ENCODE results near the gene TAX1BP3. TPM values are rescaled to one million over a fixed set of nuclear protein-coding genes. Genes with fewer than 3 reads are reported as not detected.
"Not testable (repeated sequence)": the region's sequence is repeated elsewhere in the genome, so short reads cannot be mapped to it uniquely, and the experiment has no call there.

Gene TAX1BP3
- 100 to 1,000 TPM in 1 of 3 donors, 10 to 100 TPM in 2; 88.5 to 113 (median 90.6) TPM for polyA plus RNA-seq (ENCODE audit: insufficient read length in 3 of 3)
- long read RNA-seq, donor 1, transcript TAX1BP3-201 (4 exons, 1,377 nt) = major isoform, 12 of 14 reads
- long read RNA-seq, donor 1, partial matches to known transcripts = 0 of 14 reads
- long read RNA-seq, donor 1, other reads (novel, unspliced or antisense) = 0 of 14 reads
- long read RNA-seq, donor 2, transcript TAX1BP3-201 (4 exons, 1,377 nt) = major isoform, 11 of 21 reads
- long read RNA-seq, donor 2, partial matches to known transcripts = 0 of 21 reads
- long read RNA-seq, donor 2, other reads (novel, unspliced or antisense) = 10 of 21 reads
- long read RNA-seq, donor 3, transcript TAX1BP3-201 (4 exons, 1,377 nt) = major isoform, 65 of 85 reads
- long read RNA-seq, donor 3, partial matches to known transcripts = 0 of 85 reads
- long read RNA-seq, donor 3, other reads (novel, unspliced or antisense) = 19 of 85 reads
- long read RNA-seq, donor 4, transcript TAX1BP3-201 (4 exons, 1,377 nt) = major isoform, 36 of 48 reads
- long read RNA-seq, donor 4, partial matches to known transcripts = 0 of 48 reads
- long read RNA-seq, donor 4, other reads (novel, unspliced or antisense) = 12 of 48 reads
- long read RNA-seq, donor 5 = 0 reads
- long read RNA-seq, donor 6, transcript TAX1BP3-201 (4 exons, 1,377 nt) = major isoform, 17 of 33 reads
- long read RNA-seq, donor 6, partial matches to known transcripts = 0 of 33 reads
- long read RNA-seq, donor 6, other reads (novel, unspliced or antisense) = 15 of 33 reads
- long read RNA-seq, donor 7, transcript TAX1BP3-201 (4 exons, 1,377 nt) = major isoform, 51 of 59 reads
- long read RNA-seq, donor 7, partial matches to known transcripts = 7 of 59 reads
- long read RNA-seq, donor 7, other reads (novel, unspliced or antisense) = 0 of 59 reads
- long read RNA-seq, donor 8 = 0 reads
- long read RNA-seq, donor 9, transcript TAX1BP3-201 (4 exons, 1,377 nt) = major isoform, 43 of 44 reads
- long read RNA-seq, donor 9, partial matches to known transcripts = 0 of 44 reads
- long read RNA-seq, donor 9, other reads (novel, unspliced or antisense) = 0 of 44 reads
- long read RNA-seq, donor 10, transcript TAX1BP3-201 (4 exons, 1,377 nt) = major isoform, 17 of 38 reads
- long read RNA-seq, donor 10, partial matches to known transcripts = 0 of 38 reads
- long read RNA-seq, donor 10, other reads (novel, unspliced or antisense) = 20 of 38 reads
- long read RNA-seq, donor 11, transcript TAX1BP3-201 (4 exons, 1,377 nt) = major isoform, 34 of 36 reads
- long read RNA-seq, donor 11, partial matches to known transcripts = 0 of 36 reads
- long read RNA-seq, donor 11, other reads (novel, unspliced or antisense) = 0 of 36 reads
- long read RNA-seq, donor 12, partial matches to known transcripts = 0 of 4 reads
- long read RNA-seq, donor 12, other reads (novel, unspliced or antisense) = 0 of 4 reads
- long read RNA-seq, donor 13 = 0 reads
- long read RNA-seq, donor 14, transcript TAX1BP3-201 (4 exons, 1,377 nt) = major isoform, 27 of 38 reads
- long read RNA-seq, donor 14, partial matches to known transcripts = 0 of 38 reads
- long read RNA-seq, donor 14, other reads (novel, unspliced or antisense) = 8 of 38 reads
- long read RNA-seq, donor 15, transcript TAX1BP3-201 (4 exons, 1,377 nt) = major isoform, 27 of 36 reads
- long read RNA-seq, donor 15, partial matches to known transcripts = 0 of 36 reads
- long read RNA-seq, donor 15, other reads (novel, unspliced or antisense) = 8 of 36 reads
- long read RNA-seq, donor 16, transcript TAX1BP3-201 (4 exons, 1,377 nt) = major isoform, 83 of 105 reads
- long read RNA-seq, donor 16, partial matches to known transcripts = 0 of 105 reads
- long read RNA-seq, donor 16, other reads (novel, unspliced or antisense) = 20 of 105 reads

DNA sequence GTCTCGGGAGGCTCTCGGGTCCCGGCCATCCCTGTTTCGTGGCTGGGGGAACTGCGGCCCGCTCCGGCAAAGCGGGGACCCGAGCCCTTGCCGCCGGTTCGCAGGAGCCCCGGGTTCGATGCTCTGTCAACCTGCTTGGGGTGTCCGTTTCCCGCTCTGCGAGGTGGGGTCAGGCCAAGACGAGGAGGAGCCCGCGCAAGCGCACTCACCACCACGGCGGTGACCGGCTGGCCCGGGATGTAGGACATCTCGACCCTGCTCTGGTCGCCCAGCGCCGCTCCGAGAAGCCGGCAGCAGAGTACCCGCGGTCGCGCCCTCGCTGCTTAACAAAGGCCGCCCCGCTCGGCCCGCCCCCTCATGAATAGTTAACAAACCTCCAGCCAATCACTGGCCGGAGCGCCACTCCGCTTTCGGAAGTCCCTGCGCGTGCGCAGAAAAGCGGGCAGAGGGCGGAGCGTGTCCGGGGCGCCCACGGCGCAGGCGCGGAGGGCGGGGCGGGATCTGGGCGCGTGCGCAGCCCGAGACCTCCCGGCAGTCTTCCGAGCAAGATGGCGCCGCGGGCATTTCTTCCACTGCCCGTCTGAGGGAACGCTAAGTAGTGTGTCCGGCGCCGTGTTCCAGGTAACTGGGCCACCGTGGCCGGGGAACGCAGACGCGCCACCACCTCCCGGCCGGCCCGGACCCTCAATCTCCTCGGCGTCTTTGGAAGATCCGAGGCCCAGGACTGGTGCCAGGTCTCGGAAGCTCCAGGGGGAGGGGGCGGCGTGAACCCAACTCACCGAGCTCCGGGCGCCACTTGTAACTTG is at the start of gene TAX1BP3, which contains the start of gene EMC6:
TAX1BP3 (minus strand) TSS at position 300 of the 806 bp plus-strand sequence; CDS start at position 248, 52 bp downstream.
EMC6 (plus strand) TSS at position 534 of the 806 bp plus-strand sequence. CDS start 335 bp downstream, outside the sequence.
- peak; percentile 91 to 99 (median 98) for DNase-seq (ENCODE audit: extremely low read depth in 1 of 11, low read depth in 9 of 11, low spot score in 4 of 11)

DNA sequence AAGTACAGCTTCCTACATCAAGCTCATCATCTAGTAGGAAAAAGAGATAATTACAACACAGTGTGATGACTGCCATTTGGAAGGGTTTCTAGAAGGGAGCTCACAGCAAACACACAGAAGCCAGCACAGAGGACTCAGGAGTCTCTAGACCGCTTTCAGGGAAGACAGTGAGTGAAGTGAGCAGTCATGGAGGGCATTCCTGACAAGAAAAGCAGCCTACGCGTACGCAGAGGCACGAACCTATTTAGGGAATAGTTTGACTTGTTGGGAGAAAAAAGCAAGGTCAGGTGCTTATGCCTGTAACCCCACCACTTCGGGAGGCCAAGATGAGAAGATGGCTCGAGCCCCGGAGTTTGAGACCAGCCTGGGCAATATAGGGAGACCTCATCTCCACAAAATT is 46.9 kb upstream of the TAX1BP3 start:
- no peak for DNase-seq (ENCODE audit: extremely low read depth in 1 of 11, low read depth in 9 of 11, low spot score in 4 of 11)

DNA sequence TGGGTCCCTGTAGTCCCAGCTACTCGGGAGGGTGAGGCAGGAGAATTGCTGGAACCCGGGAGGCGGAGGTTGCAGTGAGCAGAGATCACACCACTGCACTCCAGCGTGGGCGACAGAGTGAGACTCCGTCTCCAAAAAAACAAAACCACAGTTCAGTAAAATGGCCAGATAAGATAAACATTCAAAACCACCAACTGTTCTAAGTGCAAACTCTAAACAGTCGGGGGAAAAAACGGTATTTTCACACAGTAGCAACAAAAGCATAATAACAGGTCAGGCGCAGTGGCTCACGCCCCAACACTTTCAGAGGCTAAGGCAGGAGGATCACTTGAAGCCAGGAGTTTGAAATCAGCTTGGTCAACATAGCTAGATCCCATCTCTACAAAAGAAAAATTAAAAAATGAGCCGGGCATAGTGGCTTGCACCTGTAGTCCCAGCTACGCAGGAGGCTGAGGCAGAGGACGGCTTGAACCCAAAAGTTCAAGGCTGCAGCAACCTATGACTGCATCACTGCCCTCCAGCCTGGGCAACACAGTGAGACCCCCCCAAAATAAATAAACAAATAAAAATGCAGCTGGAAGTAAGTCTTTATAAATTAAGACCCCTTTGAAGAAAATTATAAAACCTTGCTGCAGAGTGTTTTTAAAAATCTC is 44.6 kb upstream of the TAX1BP3 start:
- DNase-seq (ENCODE audit: extremely low read depth in 1 of 11, low read depth in 9 of 11, low spot score in 4 of 11) = no peak

DNA sequence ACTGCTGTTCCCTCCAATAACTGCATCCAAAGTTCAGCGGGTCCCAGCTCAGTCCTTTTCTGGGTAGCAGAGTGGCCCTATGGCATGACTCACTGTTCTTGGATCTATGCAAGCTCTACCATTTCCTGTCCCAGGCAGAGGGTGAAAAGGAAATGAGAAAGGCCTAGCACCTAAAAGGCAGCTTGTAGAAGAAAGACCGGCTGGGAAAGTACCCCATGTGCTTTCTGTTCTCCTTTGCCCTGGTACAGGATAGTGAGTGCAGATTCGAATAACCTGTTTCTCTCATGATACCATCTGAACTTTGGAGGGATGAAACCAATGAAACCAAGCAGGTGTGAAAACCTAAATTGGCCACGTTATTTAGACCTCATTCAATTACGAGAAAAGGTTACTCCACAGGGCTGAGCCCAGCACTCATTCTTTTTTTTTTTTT is 42.6 kb upstream of the TAX1BP3 start:
- no peak for DNase-seq (ENCODE audit: extremely low read depth in 1 of 11, low read depth in 9 of 11, low spot score in 4 of 11)

- DNase-seq (ENCODE audit: extremely low read depth in 1 of 11, low read depth in 9 of 11, low spot score in 4 of 11) = no peak
Measured at GRCh38 chr17:3708366-3708765, 40.0 kb upstream of the TAX1BP3 start.

GRCh38 chr17:3705718-3705984 is 37.3 kb upstream of the TAX1BP3 start:
- not testable (repeated sequence) for DNase-seq (ENCODE audit: extremely low read depth in 1 of 11, low read depth in 9 of 11, low spot score in 4 of 11)

GRCh38 chr17:3704931-3705717 is 36.7 kb upstream of the TAX1BP3 start:
- no peak for DNase-seq (ENCODE audit: extremely low read depth in 1 of 11, low read depth in 9 of 11, low spot score in 4 of 11)

- DNase-seq (ENCODE audit: extremely low read depth in 1 of 11, low read depth in 9 of 11, low spot score in 4 of 11) = not testable (repeated sequence)
Measured at GRCh38 chr17:3702041-3702539, 33.7 kb upstream of the TAX1BP3 start.

DNA sequence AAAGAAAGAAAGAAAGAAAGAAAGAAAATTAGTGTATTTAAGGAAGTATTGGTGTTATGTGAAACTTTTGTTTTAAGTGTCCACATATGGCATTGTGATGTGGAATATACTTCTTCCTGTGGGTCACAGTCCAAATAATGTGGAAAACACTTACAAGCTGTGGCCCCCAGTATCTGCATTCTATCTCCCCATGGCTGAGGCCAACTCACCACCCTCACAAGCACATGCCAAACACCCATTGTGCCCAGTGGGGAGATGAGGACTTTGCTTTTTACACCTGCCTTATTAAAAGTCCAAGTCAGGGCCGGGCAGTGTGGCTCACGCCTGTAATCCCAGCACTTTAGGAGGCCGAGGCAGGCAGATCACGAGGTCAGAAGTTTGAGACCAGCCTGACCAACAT is 31.6 kb upstream of the TAX1BP3 start:
- no peak for DNase-seq (ENCODE audit: extremely low read depth in 1 of 11, low read depth in 9 of 11, low spot score in 4 of 11)

GRCh38 chr17:3698139-3698538 is 29.8 kb upstream of the TAX1BP3 start:
- no peak for DNase-seq (ENCODE audit: extremely low read depth in 1 of 11, low read depth in 9 of 11, low spot score in 4 of 11)

DNA sequence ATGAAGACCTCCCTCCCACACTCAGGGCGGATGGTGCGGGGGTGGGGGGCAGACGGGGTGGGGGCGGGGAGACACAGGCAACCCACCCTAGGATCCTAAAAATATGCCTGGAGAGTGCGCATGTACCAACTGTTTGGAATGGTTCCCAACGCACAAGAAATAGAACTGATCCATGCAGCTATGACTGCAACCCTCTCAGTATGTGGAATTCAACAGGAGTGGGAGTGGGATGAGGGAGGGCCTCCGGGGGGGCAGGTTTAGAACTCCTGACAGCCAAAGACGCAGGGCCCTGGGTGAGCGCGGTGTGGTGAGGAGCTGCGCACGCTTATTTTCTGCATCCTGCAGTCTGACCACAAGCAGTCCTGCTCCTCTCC is 28.7 kb upstream of the TAX1BP3 start:
- DNase-seq (ENCODE audit: extremely low read depth in 1 of 11, low read depth in 9 of 11, low spot score in 4 of 11) = no peak

DNA sequence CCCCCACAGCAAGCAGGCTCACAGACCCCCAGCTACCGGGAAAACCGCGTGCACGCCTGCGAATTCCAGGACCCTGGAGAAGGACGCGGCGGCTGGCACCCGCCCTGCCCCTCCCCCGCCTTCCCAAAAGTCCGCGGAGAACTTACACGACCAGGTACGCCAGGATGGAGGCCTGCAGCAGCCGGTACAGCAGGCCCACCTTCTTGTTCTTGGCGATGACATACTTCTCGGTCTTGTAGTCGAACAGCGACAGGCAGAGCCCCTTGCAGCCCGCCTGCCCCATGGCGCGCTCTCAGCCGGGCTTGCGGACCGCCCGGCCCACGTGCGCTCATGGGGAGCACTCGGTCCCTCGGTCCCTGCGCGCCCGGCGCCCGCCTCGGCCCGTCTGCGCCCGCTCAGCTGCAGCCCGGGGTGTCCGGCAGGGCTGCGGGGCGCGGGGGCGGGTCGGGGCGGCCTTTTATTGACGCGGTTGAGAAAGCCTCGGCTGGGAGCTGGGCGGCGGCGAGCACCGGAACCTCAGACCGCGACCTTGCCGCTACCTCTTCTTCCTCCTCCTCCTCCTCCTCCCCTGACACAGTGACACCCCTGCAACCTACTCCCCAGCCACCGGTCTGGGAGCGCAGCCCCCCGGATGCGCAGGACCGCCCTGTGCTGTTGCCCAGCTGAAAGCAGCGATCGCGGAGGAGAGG is 27.5 kb upstream of the TAX1BP3 start, which contains the start of gene P2RX5:
P2RX5 (minus strand) TSS at position 433 of the 689 bp plus-strand sequence; CDS start at position 283, 150 bp downstream.
- peak in 2 of 11 donors; percentile 24 to 37 for DNase-seq (ENCODE audit: extremely low read depth in 1 of 11, low read depth in 9 of 11, low spot score in 4 of 11)

- DNase-seq (ENCODE audit: extremely low read depth in 1 of 11, low read depth in 9 of 11, low spot score in 4 of 11) = no peak
Measured at GRCh38 chr17:3695129-3695722, 26.8 kb upstream of the TAX1BP3 start.

DNA sequence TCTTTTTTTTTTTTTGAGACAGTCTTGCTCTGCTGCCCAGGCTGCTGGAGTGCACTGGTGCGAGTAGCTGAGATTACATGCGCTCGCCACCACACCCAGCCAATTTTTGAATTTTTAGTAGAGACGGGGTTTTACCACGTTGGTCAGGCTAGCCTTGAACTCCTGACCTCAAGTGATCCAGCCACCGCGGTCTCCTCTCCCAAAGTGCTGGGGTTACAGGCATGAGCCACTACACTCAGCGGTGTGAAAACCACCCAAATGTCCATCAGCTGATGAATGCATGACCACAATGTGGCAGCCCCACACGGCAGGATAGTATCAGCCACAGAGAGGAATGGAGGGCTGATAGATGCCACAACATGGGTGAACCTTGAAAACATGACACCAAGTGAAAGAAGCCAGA is 25.5 kb upstream of the TAX1BP3 start:
- DNase-seq (ENCODE audit: extremely low read depth in 1 of 11, low read depth in 9 of 11, low spot score in 4 of 11) = no peak

GRCh38 chr17:3693141-3693540 is 24.8 kb upstream of the TAX1BP3 start:
- no peak for DNase-seq (ENCODE audit: extremely low read depth in 1 of 11, low read depth in 9 of 11, low spot score in 4 of 11)
